Endothelial cell of umbilical vein (primary cell): ENCODE measurements around the gene H2BK1.

ENCODE experiments used
- CTCF ChIP-seq, 2 donors: IDR thresholded peaks; 1 replicate in 1 of 2; 2 replicates in 1 of 2; pipeline ENCODE4 v1.5.1; 2011; ENCODE audit warnings: low read length in 2 of 2, mild to moderate bottlenecking in 2 of 2, moderate library complexity in 2 of 2, control low read depth in 1 of 2, inconsistent platforms in 1 of 2, low read depth in 1 of 2; ENCODE audit not compliant: insufficient read depth in 1 of 2; ENCODE audit errors: extremely low read depth in 1 of 2
- EZH2 ChIP-seq: IDR thresholded peaks from 2 replicates; pipeline ENCODE4 v1.6.1; 2012; ENCODE audit warnings: borderline replicate concordance, low read depth, mild to moderate bottlenecking, moderate library complexity, low read length, inconsistent platforms; ENCODE audit not compliant: severe bottlenecking
- FOS ChIP-seq: IDR thresholded peaks from 2 replicates; pipeline ENCODE4 v1.6.1; 2011; ENCODE audit warnings: mild to moderate bottlenecking, low read length, moderate library complexity, borderline replicate concordance; ENCODE audit not compliant: insufficient read depth
- GATA2 ChIP-seq: IDR thresholded peaks from 2 replicates; pipeline ENCODE4 v1.7.0; 2011; ENCODE audit warnings: low read depth, mild to moderate bottlenecking, moderate library complexity, mixed read lengths, low read length; ENCODE audit not compliant: insufficient read length, insufficient read depth
- JUN ChIP-seq: IDR thresholded peaks from 2 replicates; pipeline ENCODE4 v1.6.1; 2011; ENCODE audit warnings: borderline replicate concordance, low read depth; ENCODE audit not compliant: insufficient read length, insufficient read depth
- MAX ChIP-seq: IDR thresholded peaks from 2 replicates; pipeline ENCODE4 v1.6.1; 2011; ENCODE audit not compliant: insufficient read depth, insufficient read length
- POLR2A ChIP-seq: IDR thresholded peaks from 2 replicates; pipeline ENCODE4 v1.6.1; 2012; ENCODE audit warnings: low read depth, mild to moderate bottlenecking, control low read depth, low read length
- POLR2AphosphoS5 ChIP-seq: IDR thresholded peaks from 2 replicates; pipeline ENCODE4 v1.6.1; 2012; ENCODE audit warnings: low read depth, mild to moderate bottlenecking, control low read depth, low read length, moderate library complexity; ENCODE audit not compliant: insufficient read depth

- no peak for TF ChIP-seq CTCF (IDR thresholded peaks at IDR 0.05; ENCODE audit: extremely low read depth in 1 of 2, insufficient read depth in 1 of 2, low read depth in 1 of 2, low read length in 2 of 2)
- TF ChIP-seq POLR2A, result no peak
- no peak for TF ChIP-seq EZH2
- no peak for TF ChIP-seq GATA2
- no peak for TF ChIP-seq MAX
- no peak for TF ChIP-seq POLR2AphosphoS5
- TF ChIP-seq JUN, result no peak
- TF ChIP-seq FOS, result no peak
Measured at GRCh38 chr7:151188252-151188542, 22.1 kb downstream of the H2BK1 start.
